Activated T-cell treated with anti-CD3 and anti-CD28 coated beads, Interleukin-2, amount 50 U/mL, for 4 hours (primary cell): ENCODE measurements around the gene C1orf115. TPM values are rescaled to one million over a fixed set of nuclear protein-coding genes. Genes with fewer than 3 reads are reported as not detected.
A peak's percentile ranks its signal among the peaks of the same experiment; 100 is the strongest.

Experiments used
- ATAC-seq, 2 donors: fragments of 200-7000 bp; cut with Tn5 transposase; one replicate each; pipeline ENCODE4 v1.10.0; 2021
- DNase-seq: peaks from one replicate; pipeline ENCODE4 v3.0.0-alpha.2; 2020
- H3K27me3 Mint-ChIP-seq: one replicate; pipeline ENCODE4 v1.8.0; 2021; ENCODE audit warnings: low read depth, mixed read lengths
- H3K36me3 Mint-ChIP-seq: one replicate; pipeline ENCODE4 v1.8.0; 2022; ENCODE audit warnings: mixed read lengths; ENCODE audit not compliant: insufficient read depth
- H3K4me1 Mint-ChIP-seq: one replicate; pipeline ENCODE4 v1.8.0; 2021; ENCODE audit warnings: low read depth, mixed read lengths
- H3K4me3 Mint-ChIP-seq: one replicate; pipeline ENCODE4 v1.8.0; 2021; ENCODE audit warnings: mild to moderate bottlenecking, moderate library complexity, mixed read lengths
- H3K9me3 Mint-ChIP-seq: one replicate; pipeline ENCODE4 v1.8.0; 2021; ENCODE audit warnings: mixed read lengths
- total RNA-seq, 3 donors: library from RNA; stranded (reverse); gene quantifications; one replicate each; pipeline ENCODE4 v1.2.1, GENCODE V29; 2021

Gene C1orf115, protein sequence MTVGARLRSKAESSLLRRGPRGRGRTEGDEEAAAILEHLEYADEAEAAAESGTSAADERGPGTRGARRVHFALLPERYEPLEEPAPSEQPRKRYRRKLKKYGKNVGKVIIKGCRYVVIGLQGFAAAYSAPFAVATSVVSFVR
- total RNA-seq = under 1 TPM; 0.18 to 0.27 (median 0.18) TPM

DNA sequence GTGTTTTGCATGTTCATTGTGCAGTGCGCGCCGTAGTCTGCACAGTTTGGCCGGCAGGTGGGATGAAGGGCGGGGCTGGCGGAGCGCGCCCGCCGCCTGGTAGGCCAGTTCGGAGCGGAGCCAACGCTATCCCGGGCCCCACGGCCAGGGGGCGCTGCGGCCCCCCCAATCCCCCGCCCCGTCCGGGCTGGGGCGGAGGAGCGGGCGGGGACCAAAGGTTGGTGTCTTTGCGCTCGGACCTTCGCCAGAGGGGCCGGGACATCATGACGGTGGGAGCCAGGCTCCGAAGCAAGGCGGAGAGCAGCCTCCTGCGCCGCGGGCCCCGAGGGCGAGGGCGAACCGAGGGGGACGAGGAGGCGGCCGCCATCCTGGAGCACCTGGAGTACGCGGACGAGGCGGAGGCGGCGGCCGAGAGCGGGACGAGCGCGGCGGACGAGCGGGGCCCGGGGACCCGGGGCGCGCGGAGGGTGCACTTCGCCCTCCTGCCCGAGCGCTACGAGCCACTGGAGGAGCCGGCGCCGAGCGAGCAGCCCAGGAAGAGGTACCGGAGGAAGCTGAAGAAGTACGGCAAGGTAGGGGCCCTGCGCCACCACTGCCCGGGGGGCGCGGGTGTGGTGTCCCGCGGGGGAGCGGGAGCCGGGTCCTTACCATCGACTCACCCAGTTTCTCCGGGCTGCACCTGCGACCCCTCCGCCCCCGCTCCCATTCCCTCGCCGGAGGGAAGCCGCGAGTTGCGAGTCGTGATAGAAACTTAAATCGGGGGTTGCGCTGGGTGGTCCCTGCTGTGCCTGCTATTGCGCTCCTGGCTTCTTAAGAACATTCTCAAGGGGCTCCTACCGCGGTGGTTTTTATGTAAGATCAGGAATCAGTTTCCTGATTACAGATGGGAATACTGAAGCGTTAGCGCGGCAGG, at the start of gene C1orf115:
Gene C1orf115 (plus strand): TSS at position 224 of the 913 bp plus-strand sequence. CDS start 40 bp downstream, at position 264.
- Mint-ChIP-seq H3K27me3 (peaks cover 14% of the 10 kb centered on the region), H3K9me3 (no peaks in the 10 kb centered on the region), H3K4me3 (peak within 1 kb of the TSS; percentile 82), H3K36me3 (no peaks in the 10 kb centered on the region), H3K4me1 (peaks cover 9% of the 10 kb centered on the region)
- ATAC-seq = peak; percentile 96 to 97
- DNase-seq = peak; percentile 63

DNA sequence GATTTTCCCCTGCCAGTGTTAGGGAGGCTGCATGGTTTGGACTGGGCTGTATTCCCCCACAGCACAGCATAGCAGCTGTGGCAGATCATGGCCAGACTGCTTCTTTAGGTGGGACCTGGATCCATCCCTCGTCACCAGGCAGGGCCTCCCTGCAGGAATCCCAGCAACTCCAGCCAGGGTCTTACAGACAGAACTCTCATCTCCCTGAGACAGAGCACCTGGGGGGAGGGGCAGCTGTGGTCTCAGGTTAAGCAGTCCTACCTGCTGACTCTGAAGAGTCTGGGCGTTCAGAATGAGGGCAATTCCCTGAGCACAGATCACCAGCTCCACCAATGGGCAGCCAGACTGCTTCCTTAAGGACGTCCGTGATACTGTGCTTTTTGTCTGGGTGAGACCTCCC, 47.9 kb upstream of the C1orf115 start:
- ATAC-seq (no peak), DNase-seq (no peak)
- Mint-ChIP-seq H3K4me3 (no peak overlapping the region), H3K36me3 (no peaks in the 10 kb centered on the region), H3K4me1 (no peaks in the 10 kb centered on the region), H3K9me3 (no peaks in the 10 kb centered on the region), H3K27me3 (peaks cover 7% of the 10 kb centered on the region)

DNA sequence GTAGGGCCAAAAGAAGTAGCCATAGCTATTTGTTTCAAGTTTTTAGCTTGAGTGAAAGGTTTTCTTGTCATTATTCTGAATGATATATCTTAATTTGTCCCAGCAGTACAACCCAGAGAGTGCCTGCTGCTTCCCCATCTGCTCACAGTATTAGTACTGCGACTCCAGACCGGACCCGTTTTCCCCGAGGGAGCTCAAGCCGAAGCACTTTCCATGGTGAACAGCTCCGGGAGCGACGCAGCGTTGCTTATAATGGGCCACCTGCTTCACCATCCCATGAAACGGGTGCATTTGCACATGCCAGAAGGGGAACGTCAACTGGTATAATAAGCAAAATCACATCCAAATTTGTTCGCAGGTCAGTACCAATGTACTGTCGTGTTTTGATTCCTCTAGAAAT, 37.2 kb upstream of the C1orf115 start:
- Mint-ChIP-seq H3K9me3 (no peaks in the 10 kb centered on the region), H3K4me3 (no peak overlapping the region), H3K27me3 (peaks cover 6% of the 10 kb centered on the region)

DNA sequence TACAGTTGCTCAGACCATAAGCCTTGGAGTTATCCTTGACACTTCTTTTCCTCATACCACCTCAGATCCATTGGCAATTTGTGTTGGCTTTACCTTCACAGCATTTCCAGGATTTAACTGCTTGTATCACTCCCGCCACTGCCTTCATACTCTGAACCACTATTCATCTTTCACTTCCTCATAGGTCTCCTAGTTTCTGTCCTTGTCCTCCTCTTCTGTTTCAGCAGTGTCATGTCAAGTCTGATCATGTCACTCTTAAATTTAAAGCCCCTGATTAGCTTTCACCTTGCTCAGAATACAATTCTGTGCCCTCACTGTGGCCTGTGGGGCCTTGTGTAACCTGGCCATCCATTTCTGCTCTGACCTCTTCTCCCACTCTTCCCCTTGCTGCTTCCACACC, 34.7 kb upstream of the C1orf115 start:
- no peaks in the 10 kb centered on the region for H3K9me3 Mint-ChIP-seq
- H3K27me3 Mint-ChIP-seq = peaks cover 9% of the 10 kb centered on the region
- ATAC-seq (no peak), DNase-seq (no peak)
- H3K4me1 Mint-ChIP-seq = no peaks in the 10 kb centered on the region
- H3K4me3 Mint-ChIP-seq = no peak overlapping the region
- H3K36me3 Mint-ChIP-seq = no peaks in the 10 kb centered on the region

More for the DNA sequence above, 37.2 kb upstream of the C1orf115 start:
- no peak for ATAC-seq
- no peaks in the 10 kb centered on the region for H3K36me3 Mint-ChIP-seq
- no peaks in the 10 kb centered on the region for H3K4me1 Mint-ChIP-seq
- DNase-seq = no peak

DNA sequence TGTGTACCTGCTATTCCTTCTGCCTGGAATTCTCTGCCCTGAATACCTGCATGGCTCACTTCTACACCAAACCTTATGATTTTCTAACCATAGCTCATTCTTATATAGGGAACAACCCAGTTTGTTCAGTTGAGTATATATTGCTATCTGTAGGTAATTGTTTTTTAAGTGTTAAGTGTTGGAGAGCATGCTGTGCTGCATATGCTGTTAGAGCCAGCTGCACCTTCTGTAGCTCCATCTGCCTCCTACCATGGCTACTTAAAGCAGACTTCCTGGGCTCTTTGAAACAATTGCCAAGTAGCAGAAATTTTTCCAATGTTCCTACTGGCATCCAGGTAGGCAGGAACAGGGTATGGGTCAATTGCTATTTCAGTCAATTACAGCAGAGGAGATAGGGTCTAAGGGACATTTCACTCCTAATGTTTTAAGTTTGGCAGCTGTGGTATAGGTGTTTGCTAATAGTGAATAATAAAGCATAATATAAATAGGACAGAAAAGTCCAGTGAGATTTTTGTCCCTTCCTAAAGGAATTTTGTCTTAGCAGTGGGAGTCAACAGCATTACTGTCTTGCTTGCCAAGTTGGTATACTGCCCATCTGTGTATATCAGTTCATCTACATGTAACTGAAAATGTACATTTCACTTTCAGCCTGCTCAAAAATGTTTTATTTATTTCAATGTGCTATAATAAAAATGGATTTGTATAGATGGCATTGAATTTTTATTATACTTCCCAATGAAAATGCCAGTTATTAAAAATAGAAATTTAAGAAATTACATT, 34.0 kb upstream of the C1orf115 start:
- H3K4me3 Mint-ChIP-seq = no peak overlapping the region
- H3K9me3 Mint-ChIP-seq = no peaks in the 10 kb centered on the region
- peaks cover 9% of the 10 kb centered on the region for H3K27me3 Mint-ChIP-seq
- H3K36me3 Mint-ChIP-seq = no peaks in the 10 kb centered on the region
- no peaks in the 10 kb centered on the region for H3K4me1 Mint-ChIP-seq
- no peak for DNase-seq
- no peak for ATAC-seq

DNA sequence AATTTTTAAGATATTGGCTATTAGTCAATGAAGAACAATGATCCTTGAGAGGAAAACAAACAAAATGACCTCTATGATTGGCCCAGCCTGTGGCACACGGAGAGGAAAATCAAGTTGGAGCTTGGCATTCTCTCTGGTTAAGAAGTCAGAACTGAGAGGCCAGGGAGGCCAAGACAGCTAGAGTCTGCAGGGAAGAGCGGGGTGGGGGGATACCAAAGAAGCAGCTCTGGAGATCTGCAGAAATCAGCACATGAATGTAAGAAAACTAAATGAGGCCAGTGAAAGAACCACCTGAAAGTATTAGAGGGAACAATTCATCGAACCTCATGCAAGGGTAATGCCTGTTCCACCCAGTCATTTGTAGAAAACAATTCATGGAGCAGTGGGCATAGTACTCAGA, 23.8 kb upstream of the C1orf115 start:
- DNase-seq (no peak), ATAC-seq (no peak)
- H3K4me1 Mint-ChIP-seq = no peaks in the 10 kb centered on the region
- no peaks in the 10 kb centered on the region for H3K36me3 Mint-ChIP-seq
- peaks cover 14% of the 10 kb centered on the region for H3K9me3 Mint-ChIP-seq
- no peak overlapping the region for H3K4me3 Mint-ChIP-seq
- peaks cover 15% of the 10 kb centered on the region for H3K27me3 Mint-ChIP-seq

DNA sequence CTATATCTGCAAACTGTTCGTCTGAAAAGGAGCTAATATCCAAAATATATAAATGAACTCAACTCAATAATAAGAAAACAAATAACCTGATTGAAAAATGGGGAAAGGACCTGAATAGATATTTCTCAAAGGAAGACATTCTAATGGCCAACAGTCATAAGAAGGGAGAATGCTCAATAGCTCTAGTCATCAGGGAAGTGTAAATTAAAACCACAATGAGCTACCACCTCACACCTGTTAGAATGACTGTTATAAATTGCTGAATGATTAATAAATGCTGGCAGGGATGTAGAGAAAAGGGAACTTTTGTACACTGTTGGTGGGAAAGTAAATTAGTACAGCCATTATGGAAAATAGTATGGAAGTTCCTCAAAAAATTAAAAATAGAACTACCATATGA, 21.2 kb upstream of the C1orf115 start:
- H3K4me1 Mint-ChIP-seq = no peaks in the 10 kb centered on the region
- H3K4me3 Mint-ChIP-seq = no peak overlapping the region
- no peaks in the 10 kb centered on the region for H3K36me3 Mint-ChIP-seq
- ATAC-seq (no peak), DNase-seq (no peak)
- H3K9me3 Mint-ChIP-seq = peaks cover 14% of the 10 kb centered on the region
- peaks cover 10% of the 10 kb centered on the region for H3K27me3 Mint-ChIP-seq

DNA sequence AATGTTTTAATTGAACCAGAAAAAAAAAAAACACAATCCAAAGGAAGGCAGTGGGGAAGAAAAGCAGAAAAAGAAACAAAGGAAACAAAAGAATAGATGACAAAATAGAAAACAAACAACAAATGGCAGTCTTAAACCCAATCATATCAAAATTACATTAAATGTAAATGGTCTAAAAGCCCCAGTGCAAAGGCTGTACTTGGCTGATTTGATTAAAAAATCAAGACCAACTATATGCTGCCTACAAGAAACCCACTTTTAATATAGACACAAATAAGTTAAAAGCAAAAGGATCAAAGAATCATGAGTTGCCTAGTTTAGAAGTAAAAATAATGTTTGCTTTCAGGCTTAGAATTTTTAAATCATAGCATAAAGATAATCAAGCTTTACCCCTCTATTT, 19.8 kb upstream of the C1orf115 start:
- no peak for ATAC-seq
- no peaks in the 10 kb centered on the region for H3K36me3 Mint-ChIP-seq
- H3K4me1 Mint-ChIP-seq = no peaks in the 10 kb centered on the region

DNA sequence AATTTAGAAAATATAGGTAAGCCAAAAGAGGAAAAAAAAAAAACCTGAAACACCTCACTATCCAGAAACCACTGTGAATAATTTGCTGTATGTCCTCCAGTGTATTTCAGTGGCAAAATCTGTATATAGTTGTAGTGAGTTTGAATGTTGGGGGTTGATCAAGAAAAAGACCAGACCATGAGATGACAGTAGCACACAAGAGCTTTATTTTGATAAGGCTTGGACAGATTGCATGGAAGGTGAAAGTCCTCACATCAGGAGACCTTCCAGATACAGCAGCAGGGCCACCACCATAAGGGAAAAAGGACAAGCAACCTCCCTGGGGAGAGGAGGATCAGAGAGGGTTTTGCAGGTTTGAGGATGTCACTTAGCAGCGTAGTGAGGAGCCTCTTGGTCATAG, 16.2 kb upstream of the C1orf115 start:
- ATAC-seq (no peak), DNase-seq (no peak)
- H3K9me3 Mint-ChIP-seq = peaks cover 14% of the 10 kb centered on the region
- no peaks in the 10 kb centered on the region for H3K27me3 Mint-ChIP-seq
- no peaks in the 10 kb centered on the region for H3K36me3 Mint-ChIP-seq
- no peaks in the 10 kb centered on the region for H3K4me1 Mint-ChIP-seq
- H3K4me3 Mint-ChIP-seq = no peak overlapping the region

More for the DNA sequence above, 19.8 kb upstream of the C1orf115 start:
- Mint-ChIP-seq H3K27me3 (peaks cover 7% of the 10 kb centered on the region), H3K9me3 (peaks cover 14% of the 10 kb centered on the region), H3K4me3 (no peak overlapping the region)
- DNase-seq = no peak

DNA sequence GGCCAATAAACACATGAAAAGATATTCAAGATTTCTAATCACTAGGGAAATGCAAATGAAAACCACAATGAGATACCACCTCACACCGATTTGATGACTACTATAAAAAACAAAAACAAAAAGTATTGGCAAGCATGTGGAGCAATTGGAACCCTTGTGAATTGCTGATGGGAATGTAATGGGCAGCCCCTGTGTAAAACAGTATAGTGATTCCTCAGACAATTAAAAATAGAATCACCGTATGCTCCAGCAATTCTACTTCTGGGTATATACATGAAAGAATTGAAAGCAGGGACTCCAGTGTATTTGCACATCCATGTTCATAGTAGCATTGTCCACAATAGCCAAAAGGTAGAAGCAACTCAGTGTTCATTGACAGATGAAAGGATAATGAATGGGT, 12.9 kb upstream of the C1orf115 start:
- H3K4me3 Mint-ChIP-seq = no peak overlapping the region
- H3K9me3 Mint-ChIP-seq = no peaks in the 10 kb centered on the region
- no peak for DNase-seq
- H3K36me3 Mint-ChIP-seq = no peaks in the 10 kb centered on the region
- peaks cover 3% of the 10 kb centered on the region for H3K4me1 Mint-ChIP-seq
- ATAC-seq = no peak
- no peaks in the 10 kb centered on the region for H3K27me3 Mint-ChIP-seq

DNA sequence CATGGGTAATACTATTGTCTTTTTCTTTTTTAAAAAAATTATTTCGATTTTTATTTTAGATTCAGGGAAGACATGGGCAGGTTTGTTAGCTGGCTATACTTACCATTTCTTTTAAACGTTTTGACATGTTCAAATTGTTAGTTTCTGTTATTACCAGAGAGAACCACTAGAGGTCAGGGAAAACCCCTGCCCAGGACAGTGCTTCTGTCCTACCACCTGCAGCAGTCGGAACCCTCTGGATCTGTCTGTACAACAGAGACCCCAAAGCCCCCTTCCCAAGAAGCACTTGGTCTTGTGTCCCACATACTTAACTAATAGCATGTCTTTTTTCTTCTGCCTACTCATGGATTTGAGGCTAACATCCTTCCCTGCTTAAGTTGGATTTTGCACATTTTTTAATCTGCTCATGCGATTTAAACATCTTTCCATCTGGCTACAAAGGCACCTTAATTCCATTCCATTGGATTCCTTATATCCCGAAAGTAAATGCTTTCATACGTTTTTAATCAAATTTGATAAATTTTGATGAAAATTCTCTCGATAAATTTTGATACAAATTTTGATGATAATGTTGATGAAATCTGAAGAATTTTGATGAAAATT, 10.0 kb upstream of the C1orf115 start:
- no peak overlapping the region for H3K4me3 Mint-ChIP-seq
- H3K4me1 Mint-ChIP-seq = peaks cover 3% of the 10 kb centered on the region
- no peaks in the 10 kb centered on the region for H3K9me3 Mint-ChIP-seq
- ATAC-seq (peak in 1 of 2 donors; percentile 67), DNase-seq (no peak)
- H3K36me3 Mint-ChIP-seq = no peaks in the 10 kb centered on the region
- H3K27me3 Mint-ChIP-seq = no peaks in the 10 kb centered on the region

DNA sequence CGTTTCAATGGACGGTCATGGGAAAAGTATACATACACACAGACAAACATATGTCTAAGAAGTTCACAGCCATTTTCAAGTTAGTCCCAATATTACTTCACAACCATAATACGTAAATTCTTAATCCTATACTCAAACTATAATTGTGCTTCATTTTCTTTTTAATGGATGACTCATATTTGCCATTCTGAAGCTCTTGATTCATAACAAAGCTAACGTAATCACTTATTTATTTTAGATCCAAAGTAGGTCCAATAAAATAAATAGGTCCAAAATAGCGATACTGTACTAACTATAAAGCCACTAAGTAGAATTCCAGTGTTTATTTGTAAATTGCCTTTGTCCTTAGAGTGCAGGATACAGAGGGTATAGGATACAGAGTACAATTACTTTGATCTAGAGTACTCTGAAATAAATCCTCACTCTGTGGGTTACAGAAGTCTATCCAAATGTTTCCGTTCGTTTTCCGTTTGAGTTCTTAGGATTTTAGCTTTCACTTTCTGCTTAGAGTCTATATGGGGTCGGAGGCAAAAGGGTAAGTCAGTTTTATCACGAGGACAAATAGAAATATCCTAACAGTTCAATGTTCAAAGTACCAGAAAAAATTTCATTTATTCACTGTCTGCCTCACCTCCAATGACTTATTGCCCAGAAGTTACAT, 8.8 kb upstream of the C1orf115 start:
- Mint-ChIP-seq H3K9me3 (no peaks in the 10 kb centered on the region), H3K27me3 (no peaks in the 10 kb centered on the region), H3K4me1 (peaks cover 3% of the 10 kb centered on the region), H3K4me3 (no peak overlapping the region), H3K36me3 (no peaks in the 10 kb centered on the region)
- ATAC-seq = no peak
- no peak for DNase-seq

DNA sequence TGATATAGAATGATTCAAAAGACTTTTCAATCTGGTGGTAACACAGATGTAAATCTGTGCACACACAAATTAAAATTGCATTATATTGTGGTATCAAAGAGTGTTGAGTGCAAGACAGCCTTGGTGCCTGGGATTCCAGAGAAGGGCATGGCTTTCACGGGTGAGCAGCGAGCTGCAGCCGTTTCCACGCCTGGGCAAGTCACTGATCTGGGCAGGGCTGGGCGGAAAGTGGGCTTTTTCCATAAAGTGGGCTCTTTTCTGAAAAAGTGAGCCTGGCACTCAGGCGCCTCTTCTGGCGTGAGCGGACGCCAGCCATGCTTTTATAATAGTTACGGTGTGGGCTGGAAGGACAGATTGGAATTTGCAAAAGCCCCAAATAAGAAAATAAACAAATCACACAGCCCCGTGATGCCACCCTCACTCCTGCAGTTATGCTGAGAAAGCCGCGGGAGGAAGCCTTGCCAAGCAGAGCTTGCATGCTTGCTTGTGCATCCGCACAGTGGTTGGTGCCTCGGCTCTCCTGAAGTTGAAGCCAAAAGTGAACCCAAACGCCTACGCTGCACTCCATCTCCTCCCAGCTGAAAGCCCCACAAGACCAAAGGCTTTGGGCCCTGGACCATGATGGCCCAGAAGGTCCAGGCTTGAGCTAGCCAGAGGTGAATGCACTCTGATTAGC, 7.1 kb upstream of the C1orf115 start:
- peaks cover 3% of the 10 kb centered on the region for H3K4me1 Mint-ChIP-seq
- no peak overlapping the region for H3K4me3 Mint-ChIP-seq
- no peaks in the 10 kb centered on the region for H3K36me3 Mint-ChIP-seq
- ATAC-seq (no peak), DNase-seq (no peak)
- H3K27me3 Mint-ChIP-seq = no peaks in the 10 kb centered on the region
- H3K9me3 Mint-ChIP-seq = no peaks in the 10 kb centered on the region
